Measurements from ENCODE around the gene MRPL52.

MRPL52 gene

DNA sequence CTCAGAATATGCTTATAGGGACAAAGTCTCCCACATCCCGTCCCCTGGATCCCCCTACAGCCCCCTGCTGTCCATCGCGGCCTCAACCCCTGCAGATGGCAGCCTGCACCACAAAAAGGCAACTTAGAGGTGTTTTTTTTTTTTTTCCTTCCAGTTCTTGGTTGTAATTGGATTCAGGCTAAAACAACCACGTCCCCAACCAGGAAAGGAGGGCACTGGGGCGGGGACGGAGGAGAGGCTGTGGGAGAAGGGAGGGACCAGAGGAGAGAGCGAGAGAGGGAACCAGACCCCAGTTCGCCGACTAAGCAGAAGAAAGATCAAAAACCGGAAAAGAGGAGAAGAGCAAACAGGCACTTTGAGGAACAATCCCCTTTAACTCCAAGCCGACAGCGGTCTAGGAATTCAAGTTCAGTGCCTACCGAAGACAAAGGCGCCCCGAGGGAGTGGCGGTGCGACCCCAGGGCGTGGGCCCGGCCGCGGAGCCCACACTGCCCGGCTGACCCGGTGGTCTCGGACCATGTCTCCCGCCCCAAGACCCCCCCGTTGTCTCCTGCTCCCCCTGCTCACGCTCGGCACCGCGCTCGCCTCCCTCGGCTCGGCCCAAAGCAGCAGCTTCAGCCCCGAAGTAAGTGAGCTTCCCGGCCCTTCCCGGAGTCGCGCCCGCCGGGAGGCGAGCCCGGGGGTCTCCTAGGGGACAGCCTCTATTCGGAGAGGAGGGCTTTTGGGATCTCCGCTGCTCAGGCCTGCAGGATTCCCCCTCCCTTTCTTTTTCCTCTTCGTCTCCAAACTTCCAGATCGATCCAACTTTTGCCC lies 6.8 kb downstream of the MRPL52 start, which contains the start of gene MMP14:
MMP14 (plus strand) TSS at position 285 of the 813 bp plus-strand sequence; CDS start at position 518, 233 bp downstream.
- DNase-seq, result peak in 16 of 42 donors; percentile 19 to 61 (median 43)
- intact Hi-C loops (cut with DNase I), result loop anchor here (10.0 kb wide), 2 partner anchors 68 to 262 kb away; no protein-coding TSS in a partner anchor

DNA sequence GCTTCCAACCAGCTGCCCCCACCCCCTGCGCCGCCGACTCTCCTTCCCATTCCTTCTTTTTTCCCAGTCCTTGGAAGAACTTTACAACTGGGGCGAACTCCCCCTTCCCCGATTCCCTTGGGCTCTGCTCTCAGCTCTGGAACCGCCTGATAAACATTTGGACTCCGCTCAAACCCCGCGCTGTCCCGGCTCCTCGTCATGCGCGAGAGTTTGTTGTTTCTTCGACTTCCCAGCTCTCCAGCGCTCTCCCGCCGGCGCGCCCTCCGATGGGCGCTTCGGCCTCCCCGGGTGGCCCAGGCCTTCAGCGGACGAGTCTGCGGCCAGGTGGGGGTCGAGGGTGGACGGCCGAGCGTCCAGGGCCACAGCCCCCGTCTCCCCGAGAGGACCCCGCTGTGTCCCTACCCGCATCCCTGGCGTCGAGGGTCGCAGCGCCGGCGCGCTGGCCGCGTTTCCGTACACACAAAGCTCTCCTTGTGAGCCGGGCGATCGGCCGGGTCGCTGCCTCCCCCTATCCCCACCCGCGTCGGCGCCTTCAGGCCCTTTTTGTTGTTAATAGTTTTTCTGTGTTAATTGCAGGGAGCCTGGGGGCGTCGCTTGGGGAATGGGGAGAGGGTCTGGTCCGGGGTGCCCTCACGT lies 7.5 kb downstream of the MRPL52 start:
- intact Hi-C loops (cut with DNase I), result loop anchor here (10.0 kb wide), 2 partner anchors 68 to 262 kb away; no protein-coding TSS in a partner anchor
- peak in 27 of 42 donors; percentile 27 to 77 (median 45) for DNase-seq

DNA sequence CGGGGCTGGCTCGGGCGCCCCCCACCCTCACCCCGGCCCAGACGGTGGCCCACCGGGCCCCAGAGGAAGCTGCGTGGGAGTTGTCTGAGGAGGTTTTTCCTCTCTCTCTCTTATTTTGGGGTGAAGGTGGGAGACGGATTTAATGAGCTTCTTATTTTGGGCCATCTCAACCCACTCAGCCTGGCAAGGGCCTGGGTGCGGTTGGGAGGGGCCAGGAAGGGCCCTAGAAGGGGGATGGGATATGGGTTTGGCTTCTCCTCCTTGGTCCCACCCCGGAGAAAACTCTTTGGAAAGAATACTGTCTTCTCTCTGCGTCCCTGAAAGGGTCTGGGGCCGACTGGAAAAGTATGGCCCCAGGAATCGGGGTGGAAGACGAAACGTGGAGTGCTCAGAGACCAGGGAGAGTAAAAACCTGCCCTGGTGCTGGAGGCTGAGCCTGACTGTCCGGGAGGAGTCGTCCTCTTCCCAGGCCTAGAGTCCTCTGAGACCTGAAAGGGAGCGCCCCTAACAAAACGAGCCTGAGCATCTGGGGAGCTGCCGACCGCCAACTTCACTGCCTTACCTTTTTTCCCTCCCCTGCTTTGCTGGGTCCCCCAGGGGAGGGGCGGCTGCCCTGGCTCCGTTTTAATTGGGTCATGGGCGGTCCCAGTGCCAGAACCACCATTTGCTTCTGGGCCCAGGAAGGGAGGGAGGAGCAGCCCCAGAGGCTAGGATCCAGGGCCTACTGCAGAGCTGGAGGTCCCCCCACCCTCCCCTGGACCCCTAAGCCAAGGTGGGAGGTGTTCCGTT lies 8.3 kb downstream of the MRPL52 start:
- peak in 3 of 42 donors; percentile 34 to 45 (median 36) for DNase-seq
- intact Hi-C loops (cut with DNase I), result loop anchor here (10.0 kb wide), 2 partner anchors 67 to 263 kb away; no protein-coding TSS in a partner anchor

DNA sequence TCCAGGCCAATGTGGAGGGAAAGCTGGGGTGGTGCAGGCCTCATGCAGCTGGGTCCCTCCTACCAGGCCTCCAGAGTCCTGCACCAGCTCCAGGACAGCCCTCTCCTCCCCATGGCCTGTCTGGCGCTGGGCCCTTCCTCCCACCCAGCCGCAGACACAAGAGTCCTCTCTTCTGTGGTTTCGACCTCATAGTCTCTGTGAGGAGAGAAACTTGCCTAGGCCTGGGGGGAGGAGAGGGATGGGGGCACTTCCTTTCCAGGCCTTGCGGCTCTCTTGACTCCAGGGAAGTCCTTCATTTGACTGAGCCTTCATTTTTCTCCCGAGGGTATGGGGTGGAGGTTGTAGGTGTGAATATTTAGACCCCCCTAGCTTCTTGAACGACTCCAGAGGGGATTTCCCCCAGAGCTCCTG lies 8.9 kb downstream of the MRPL52 start:
- peak in 7 of 42 donors; percentile 18 to 48 (median 36) for DNase-seq
- intact Hi-C loops (cut with DNase I), result loop anchor here (10.0 kb wide), 2 partner anchors 66 to 264 kb away; no protein-coding TSS in a partner anchor

DNA sequence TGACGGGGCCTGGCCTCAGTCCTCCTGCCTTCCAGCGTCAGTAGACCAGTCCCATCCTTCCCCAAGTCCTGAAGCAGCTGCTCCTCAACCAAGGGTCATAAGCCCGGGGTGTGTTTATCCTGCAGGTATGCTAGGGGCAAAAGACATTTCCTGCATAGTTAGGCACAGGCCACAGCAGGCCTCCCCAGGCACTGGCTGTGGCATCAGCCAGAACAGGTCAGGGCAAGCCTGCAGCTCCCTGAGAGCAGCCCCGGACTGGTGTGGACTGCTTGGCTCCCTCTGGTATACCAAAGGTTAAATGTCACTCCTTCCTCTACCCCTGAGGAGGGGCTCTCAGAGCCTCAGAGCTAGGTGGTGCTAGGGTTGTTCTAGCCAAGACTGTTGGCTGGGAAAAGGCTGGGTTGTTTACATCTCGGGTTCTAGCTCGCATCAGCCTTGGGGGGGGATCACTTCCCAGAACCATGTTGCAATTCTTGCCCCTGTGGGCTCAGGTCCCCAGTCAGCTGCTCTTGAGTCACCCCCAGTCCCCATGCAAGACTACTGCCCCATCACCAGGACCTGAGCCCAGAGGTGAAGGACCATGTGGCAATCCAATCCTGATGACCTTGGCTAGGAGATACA lies 9.6 kb downstream of the MRPL52 start:
- DNase-seq, result peak in 2 of 42 donors; percentile 6 to 46
- intact Hi-C loops (cut with DNase I), result loop anchor here (10.0 kb wide), 2 partner anchors 66 to 264 kb away; no protein-coding TSS in a partner anchor

DNA sequence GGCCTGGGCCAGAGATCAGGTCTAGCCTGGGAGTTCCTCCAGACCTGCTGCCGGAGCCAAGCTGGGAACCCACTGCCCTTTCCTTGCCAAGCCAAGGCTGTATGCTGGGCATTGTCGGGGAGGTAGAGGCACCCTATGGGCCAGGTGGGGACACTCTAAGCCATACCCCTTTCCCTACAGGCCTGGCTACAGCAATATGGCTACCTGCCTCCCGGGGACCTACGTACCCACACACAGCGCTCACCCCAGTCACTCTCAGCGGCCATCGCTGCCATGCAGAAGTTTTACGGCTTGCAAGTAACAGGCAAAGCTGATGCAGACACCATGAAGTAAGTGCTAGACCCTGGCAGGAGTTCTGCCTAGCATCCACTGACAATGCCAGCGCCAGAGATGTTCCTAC lies 11.6 kb downstream of the MRPL52 start:
- no peak for DNase-seq
- intact Hi-C loops (cut with DNase I), result no loop called here

DNA sequence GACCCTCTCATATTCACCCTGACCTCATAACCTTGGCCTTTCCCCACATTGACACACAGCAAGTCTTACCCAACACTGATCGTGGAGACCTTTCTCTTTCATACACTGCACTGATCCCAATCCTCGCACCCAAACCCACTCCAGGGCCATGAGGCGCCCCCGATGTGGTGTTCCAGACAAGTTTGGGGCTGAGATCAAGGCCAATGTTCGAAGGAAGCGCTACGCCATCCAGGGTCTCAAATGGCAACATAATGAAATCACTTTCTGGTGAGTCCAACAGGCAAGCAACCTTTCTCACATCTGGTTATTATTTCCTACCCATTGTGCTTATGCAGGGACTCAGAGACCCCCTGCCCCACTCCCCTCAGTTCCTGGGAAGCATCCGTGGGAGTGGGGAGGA lies 12.1 kb downstream of the MRPL52 start:
- intact Hi-C loops (cut with DNase I), result no loop called here
- DNase-seq, result no peak

DNA sequence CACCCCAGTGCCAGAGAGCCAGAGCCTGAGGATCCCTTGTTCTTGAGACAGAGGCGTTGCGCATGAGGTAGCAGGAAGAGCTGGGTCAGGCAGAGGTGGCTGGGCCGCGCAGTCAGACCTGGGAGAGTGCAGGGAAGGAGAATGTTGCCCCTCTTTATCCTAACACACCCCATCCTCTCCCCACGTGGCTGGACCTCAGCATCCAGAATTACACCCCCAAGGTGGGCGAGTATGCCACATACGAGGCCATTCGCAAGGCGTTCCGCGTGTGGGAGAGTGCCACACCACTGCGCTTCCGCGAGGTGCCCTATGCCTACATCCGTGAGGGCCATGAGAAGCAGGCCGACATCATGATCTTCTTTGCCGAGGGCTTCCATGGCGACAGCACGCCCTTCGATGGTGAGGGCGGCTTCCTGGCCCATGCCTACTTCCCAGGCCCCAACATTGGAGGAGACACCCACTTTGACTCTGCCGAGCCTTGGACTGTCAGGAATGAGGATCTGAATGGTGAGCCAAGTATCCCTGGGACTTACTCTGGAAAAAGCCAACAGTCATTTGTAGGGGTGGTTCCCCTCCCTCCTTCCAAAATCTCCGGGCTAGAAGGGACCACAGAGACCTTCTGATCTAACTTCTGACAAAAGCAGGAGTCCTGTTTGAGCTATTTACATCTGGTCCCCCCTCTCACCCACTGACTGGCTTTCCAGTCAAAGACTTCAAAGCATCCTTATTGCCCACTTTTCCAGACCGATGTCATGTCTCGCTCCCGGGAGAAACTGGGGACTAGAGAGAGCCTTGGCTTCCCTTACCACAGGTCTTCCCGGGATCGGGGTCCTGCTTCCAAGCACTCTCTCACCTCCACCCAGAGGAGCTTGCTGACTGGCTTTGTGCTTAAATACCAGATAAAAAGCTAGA lies 12.8 kb downstream of the MRPL52 start:
- no peak for DNase-seq
- intact Hi-C loops (cut with DNase I), result no loop called here

DNA sequence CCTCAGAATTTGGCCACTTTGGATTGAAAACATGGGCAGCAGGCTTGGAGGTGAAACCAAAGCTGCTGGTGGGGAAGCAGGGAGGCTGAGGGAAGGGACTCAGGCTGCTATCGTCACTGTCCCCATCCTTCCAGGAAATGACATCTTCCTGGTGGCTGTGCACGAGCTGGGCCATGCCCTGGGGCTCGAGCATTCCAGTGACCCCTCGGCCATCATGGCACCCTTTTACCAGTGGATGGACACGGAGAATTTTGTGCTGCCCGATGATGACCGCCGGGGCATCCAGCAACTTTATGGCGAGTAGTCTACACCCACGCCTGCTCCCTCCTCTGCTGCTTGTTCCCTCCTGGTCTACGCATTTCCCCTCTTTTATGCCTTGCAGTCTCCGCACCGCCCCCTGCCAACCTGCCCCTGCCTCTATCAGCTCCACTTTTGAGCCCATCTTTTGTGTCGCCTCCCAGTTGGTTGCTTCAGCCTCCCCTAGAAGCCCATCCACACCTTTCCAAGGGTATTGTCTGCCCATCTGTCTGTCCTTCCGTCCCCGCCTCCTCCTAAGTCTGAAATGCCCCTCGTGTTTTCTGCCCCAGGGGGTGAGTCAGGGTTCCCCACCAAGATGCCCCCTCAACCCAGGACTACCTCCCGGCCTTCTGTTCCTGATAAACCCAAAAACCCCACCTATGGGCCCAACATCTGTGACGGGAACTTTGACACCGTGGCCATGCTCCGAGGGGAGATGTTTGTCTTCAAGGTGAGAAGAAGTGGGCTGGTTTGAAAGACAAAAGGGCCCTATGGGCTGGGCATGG lies 13.6 kb downstream of the MRPL52 start:
- intact Hi-C loops (cut with DNase I), result no loop called here
- DNase-seq, result no peak

DNA sequence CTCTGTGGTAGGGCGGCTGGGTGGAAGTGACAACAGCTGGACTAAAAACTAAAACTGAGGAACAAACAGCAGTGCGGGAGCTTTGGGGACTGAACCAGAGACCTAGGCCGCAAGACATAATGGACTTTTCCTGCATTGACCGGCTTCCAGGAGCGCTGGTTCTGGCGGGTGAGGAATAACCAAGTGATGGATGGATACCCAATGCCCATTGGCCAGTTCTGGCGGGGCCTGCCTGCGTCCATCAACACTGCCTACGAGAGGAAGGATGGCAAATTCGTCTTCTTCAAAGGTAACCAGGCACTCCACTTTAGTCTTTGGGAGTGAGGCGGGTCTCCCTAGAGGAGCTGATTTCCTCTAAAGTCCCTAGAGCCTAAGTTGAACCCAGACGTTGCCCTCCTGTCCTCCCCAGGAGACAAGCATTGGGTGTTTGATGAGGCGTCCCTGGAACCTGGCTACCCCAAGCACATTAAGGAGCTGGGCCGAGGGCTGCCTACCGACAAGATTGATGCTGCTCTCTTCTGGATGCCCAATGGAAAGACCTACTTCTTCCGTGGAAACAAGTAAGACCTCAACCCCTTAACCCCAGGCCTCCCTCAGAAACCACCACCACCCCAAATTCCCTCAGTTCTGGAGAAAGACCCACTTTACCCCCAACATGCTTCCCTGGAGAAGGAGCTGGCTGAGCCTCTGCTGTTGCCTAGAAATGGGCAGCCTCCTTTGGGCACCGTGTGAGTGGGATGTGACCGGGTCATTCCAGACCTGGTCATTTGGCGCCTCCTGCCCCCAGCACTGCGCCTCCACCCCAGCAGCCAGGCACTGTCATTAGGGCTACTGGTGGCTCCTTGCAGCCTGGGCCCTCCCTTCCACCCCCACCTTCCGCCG lies 14.8 kb downstream of the MRPL52 start:
- no peak for DNase-seq
- intact Hi-C loops (cut with DNase I), result no loop called here

DNA sequence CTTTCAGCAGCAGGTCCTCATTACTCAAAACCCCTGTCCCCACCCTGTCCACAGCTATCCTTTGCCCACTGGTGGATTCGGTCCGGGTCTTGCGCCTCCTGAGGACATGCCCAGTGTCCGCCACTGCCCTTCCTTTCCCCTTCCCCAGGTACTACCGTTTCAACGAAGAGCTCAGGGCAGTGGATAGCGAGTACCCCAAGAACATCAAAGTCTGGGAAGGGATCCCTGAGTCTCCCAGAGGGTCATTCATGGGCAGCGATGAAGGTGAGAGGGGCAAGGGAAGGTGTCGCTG lies 15.4 kb downstream of the MRPL52 start:
- intact Hi-C loops (cut with DNase I), result no loop called here
- no peak for DNase-seq

DNA sequence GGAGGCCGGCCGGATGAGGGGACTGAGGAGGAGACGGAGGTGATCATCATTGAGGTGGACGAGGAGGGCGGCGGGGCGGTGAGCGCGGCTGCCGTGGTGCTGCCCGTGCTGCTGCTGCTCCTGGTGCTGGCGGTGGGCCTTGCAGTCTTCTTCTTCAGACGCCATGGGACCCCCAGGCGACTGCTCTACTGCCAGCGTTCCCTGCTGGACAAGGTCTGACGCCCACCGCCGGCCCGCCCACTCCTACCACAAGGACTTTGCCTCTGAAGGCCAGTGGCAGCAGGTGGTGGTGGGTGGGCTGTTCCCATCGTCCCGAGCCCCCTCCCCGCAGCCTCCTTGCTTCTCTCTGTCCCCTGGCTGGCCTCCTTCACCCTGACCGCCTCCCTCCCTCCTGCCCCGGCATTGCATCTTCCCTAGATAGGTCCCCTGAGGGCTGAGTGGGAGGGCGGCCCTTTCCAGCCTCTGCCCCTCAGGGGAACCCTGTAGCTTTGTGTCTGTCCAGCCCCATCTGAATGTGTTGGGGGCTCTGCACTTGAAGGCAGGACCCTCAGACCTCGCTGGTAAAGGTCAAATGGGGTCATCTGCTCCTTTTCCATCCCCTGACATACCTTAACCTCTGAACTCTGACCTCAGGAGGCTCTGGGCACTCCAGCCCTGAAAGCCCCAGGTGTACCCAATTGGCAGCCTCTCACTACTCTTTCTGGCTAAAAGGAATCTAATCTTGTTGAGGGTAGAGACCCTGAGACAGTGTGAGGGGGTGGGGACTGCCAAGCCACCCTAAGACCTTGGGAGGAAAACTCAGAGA lies 16.3 kb downstream of the MRPL52 start:
- intact Hi-C loops (cut with DNase I), result no loop called here
- DNase-seq, result no peak

DNA sequence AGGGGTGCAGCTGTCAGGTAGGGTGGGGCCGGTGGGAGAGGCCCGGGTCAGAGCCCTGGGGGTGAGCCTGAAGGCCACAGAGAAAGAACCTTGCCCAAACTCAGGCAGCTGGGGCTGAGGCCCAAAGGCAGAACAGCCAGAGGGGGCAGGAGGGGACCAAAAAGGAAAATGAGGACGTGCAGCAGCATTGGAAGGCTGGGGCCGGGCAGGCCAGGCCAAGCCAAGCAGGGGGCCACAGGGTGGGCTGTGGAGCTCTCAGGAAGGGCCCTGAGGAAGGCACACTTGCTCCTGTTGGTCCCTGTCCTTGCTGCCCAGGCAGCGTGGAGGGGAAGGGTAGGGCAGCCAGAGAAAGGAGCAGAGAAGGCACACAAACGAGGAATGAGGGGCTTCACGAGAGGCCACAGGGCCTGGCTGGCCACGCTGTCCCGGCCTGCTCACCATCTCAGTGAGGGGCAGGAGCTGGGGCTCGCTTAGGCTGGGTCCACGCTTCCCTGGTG lies 17.2 kb downstream of the MRPL52 start:
- DNase-seq, result no peak
- intact Hi-C loops (cut with DNase I), result no loop called here

DNA sequence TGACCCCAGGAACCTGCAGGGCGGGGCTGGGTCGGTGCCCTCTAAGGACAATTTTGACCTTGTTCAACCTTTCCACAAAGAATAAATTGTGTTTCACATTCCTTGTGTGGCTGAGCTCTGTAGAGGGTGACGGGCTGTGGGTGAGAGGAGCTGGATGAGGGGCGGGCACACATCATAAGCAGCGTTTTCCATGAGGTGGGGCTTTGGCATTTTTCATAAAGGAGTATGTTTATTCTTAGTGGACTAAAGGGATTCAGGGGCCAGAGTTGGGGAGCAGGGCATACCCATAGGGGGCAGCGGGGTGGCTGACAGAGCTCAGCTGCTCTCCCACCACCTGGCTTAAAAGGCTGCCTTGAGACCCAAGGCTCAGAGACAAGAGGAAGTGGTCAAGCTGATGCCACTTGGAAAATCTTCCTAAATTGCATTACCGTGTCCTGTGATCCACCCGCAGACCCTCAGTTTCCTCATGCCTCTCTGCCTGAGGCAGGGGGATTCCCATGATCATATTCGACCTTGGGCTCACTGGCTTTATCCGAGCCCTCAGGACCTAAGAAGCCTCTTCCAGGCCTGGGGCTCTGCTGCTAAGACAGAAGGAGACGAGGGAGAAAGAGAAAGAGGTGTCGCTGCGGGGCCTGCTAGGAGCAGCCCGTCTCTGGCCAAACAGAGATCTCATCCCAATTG lies 18.1 kb downstream of the MRPL52 start:
- no peak for DNase-seq
- intact Hi-C loops (cut with DNase I), result no loop called here
